Activated naive CD4-positive, alpha-beta T cell (primary cell): ENCODE data around the gene KCNV2.
"Not testable (repeated sequence)": the region's sequence is repeated elsewhere in the genome, so short reads cannot be mapped to it uniquely, and the experiment has no call there.

Experiments
- DNase-seq, 4 experiments: peaks; one replicate each; lab custom pipeline; 2025; lab: John Stamatoyannopoulos, UW

Gene KCNV2

DNA sequence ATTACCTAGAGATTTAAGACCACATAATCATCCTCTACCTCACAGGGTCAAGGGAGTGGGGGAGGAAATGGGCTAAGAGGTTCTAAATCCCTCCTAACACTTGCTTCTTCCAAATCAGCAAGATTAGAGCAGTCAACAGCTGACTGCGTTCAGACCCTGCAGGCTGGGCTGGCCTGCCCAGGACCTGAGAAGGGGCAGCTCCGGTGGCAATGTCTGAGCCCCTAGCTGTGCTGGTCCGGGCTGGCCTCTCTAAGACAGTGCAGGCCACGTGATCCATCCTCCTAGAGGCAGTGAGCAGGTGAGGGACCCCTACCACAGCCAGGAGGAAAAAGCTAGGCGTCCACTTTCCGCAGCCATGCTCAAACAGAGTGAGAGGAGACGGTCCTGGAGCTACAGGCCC lies at the start of gene KCNV2:
Gene KCNV2 (plus strand): TSS at position 126 of the 400 bp plus-strand sequence. CDS start 230 bp downstream, at position 356.
- no peak for DNase-seq

DNA sequence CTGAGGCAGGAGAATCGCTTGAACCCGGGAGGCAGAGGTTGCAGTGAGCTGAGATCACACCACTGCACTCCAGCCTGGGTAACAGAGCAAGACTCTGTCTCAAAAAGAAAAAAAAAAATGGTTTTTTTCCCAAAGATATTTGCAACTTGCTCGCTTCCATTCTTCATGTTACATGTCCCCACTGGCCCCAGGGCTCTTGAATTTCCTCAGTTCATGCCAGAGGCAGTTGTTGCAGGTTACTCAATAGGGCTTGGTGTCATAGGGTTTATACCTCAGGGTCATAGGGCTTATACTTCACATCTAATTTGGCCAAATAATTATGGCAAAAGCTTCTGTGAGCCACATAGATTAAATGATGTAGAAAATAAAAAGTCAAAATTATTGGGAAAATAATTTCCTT lies 44.1 kb upstream of the KCNV2 start:
- no peak for DNase-seq

DNA sequence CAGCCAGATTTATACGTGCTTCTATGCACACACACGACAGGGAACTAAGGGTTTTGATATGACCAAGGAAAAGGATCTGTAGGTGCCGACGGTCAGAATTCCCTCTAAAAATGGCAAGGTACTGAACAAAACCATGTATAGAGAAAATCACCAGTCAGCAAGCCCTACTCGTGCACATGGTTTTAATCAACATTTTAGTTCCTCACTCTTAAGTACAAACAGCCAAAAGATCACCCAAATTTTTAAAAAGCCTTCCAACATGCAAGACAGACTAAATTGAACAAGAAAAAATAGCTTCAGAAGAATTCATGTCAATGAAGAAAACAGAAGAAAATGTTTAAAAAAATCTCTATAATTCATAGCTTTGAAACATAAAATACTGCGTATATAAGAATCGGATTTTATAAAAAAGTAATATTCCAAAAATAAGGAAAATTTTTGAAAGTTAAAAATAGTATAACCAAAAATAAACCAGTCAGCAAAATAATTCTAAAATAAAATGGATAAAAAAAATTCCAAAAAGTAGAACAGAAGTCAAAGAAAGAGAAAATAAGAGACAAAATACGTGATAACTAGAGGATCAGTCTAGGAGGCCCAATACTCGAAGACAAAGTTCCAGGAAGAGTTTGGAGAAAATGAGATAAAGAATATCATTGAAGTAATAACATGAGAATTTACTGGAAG lies 43.0 kb upstream of the KCNV2 start:
- no peak for DNase-seq

DNA sequence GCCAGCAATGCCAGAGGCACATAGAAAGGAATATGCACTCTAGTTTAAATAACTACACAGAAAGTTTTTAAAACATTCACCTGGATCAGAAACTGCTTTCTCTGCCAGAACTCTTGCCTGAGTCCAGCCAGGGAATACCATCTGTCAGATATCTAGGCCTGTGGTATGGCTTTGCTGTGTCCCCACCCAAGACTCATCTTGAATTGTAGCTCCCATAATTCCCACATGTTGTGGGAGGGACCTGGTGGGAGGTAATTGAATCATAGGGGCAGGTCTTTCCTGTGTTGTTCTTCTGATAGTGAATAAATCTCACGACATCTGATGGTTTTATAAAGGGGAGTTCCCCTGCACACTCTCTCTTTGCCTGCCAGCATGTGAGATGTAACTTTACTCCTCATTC lies 41.5 kb upstream of the KCNV2 start:
- no peak for DNase-seq

DNA sequence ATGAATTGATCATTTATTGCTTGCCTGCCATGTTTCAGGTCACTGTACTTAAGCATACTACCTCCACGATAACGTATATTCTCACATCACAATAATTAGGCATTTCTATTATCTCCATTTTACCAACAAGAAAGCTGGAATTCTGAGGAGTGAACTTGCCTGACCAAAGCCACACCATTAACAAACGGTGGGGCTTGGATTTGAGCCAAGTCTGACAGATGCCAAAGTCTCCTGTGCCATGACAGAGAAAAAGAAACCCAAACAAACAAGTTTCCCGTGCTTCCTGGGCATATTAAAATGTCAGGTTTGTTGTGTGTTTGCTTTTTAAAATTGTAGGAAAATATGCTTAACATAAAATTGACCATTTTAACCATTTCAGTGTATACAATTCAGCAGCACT lies 40.8 kb upstream of the KCNV2 start:
- no peak for DNase-seq

DNA sequence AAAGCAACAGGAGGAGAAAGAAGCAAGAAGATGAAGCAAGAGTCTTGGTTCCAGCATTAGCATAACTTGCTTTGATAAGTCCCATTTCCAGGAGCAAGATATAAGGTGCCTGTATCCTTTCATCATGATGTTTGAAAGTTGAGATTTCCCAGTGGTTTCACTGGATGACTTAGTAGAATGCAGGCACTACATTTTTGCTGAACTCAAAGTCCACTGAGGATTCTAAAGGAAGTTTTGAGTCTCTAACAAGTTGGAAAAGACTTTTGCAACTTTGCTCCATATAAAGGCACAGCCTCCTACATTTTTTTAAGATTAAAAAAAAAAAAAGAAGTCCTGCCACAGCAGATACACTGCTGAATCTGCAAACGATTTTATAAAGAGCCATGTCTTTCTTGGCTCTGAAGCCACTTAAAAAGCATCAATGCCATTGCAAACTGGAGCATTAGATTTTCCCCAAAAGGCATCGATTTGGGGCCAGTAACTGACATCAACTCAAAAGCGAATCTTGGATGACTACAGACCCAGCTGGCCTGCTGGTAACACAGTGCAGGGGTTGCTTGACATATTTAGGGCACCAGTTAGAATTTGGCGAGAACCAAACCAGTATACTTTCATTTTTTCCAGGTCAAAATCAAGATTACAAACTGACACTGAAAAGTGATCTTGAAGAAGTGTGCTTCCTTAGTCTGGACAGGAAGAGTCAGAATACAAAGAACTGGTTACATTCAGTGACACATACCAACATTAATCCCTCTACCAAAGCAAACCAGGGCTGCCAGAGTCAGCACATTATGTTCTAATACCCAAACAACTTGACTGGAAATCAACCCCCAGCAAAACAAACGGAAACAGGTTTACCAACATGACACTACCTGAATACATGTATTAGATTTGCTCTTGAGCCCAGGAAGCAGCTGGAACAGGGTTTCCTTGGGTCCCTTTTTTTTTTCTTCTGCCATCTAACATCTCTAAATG lies 39.1 kb upstream of the KCNV2 start:
- no peak for DNase-seq

DNA sequence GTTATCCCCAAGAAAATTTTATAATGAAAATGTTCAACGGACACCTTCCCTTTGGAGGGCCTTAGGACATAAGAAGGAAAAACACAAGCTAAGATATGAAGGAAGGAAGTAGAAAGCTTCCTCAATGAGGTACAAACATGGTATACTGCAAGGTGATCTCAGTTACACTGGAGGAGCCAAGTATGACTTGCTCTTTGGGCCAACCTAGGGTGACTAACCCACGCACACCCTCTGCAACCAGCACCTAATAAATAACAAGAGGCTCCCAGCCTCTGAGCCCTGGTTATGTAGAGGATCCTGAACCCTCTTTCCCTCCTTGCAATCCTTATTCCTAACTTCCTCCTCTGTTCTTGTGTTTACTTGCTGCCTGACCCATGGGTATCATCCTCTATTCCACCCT lies 38.3 kb upstream of the KCNV2 start:
- DNase-seq = no peak

DNA sequence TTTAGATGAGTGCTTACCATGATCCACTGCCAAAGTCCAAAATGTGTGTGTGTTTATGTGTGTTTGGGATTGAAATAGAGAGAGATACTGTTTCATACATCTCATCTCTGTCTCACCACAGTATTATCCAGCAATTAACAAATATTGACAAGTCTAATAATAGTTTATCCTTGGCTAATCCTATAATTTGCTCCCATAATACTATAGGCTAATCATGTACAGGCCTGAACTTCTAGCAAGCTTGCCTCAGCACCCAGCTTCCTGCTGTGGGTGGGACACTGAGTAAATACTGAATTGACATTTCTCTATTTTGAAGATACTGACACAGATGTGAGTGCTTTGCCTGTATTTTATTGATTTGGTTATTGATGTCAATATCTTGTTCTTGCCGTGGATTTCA lies 35.3 kb upstream of the KCNV2 start:
- no peak for DNase-seq

DNA sequence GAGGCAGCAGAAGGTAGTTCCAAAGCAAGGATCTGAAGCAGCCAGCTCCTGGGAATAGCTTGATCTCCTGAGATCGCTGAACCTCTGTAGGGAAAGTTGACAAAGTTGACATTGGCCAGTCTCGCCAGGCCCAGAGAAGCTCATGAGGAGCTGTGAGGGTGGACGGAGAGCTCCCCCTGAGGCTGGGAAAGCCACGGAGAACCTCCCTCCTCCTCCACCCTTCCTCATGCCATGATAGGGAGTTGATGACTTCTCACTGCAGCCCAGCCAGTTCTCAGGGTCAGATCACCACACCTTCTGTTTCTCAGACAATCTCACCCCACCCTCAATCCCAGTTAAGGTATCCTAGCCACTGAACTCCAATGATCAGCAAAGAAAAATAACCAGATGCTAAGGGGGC lies 30.4 kb upstream of the KCNV2 start:
- DNase-seq = no peak

DNA sequence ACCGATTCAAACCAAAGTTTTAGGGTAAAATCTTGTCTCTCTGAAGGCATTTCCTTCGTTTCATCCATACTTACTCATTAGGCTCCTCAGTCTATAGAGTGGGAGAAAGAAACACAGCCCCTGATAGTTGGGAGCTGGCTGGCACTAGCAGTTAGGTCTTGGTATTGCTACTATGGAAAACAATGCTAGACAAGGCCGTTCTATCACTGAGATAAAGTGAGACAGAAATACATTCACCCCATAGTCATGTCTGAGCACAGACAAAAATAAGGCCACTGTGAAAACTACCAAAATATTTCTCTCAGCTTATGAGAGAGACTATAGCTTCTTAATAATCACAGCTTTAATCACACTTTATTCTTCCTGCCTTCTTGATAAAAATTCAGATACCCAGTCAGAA lies 28.7 kb upstream of the KCNV2 start:
- DNase-seq = no peak

DNA sequence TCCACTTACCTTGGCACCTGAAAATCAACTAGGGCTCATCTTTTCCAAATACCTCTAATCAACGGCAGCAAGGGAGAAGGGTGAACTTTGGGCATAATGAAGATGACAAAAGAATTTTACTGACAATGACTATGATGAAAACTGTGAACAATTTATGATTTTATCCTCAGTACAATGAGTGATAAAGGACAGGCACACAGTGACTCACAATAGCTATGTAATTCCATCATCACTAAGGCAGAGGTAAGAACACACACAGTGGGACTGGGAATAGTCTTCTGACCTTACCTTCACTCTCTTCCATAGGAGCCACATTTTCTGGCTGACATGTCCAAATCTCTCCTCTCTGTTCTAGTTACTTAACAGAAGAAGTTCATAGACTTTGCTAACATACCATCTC lies 26.1 kb upstream of the KCNV2 start:
- DNase-seq = no peak

DNA sequence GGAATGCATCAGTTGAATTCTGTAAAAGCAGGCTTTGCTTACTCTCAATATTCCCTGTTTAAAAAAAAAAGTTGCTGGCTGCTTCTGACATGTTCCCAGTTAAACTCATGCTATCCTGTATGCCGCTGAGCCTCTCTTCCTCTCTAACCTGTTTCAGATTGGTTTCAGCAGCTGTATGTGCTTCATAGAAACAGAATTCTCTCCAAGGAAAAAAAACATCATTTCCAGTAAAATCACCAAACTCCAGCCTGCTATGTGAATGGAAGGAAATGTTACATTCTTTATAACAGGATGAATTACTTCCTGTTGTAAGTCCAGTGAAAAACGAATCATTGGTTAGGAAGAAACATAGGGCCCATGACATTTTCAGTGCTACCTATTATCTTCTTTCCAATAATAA lies 25.7 kb upstream of the KCNV2 start:
- DNase-seq = no peak

DNA sequence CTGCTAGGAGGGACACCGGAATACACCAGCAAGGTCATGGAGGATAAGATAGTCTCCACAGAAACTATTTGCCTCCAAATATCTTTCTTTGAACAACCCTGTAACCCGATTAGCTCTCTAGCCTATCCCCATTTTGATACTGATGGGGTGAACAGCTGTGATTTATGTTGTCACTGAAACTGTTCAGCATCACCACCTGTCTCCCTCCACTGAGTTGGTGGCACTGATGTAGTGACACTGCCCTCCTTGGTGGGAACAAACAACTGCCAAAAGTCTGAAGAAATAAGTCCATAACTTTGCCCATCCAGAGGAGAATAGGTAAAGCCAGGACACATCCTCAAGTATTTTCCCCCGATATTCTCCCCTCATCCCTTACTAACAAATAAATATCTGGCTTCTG lies 24.3 kb upstream of the KCNV2 start:
- no peak for DNase-seq

DNA sequence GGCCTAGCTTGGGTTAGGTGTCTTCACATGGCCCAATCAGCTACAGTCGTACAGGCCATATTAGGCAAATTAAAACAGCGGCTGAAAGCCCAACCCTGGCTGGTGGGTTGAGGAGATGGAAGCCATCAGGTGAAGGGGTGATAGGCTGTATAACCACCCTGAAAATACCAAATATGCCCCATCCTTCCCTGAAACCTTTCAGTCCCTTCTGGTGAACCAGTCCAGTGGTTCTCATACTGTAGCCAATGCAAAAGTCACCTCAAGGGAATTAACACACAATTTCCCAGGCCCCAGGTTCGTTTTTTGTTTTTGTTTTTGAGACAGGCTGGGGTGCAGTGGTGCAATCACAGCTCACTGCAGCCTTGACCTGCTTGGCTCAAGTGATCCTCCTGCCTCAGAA lies 19.8 kb upstream of the KCNV2 start:
- DNase-seq = no peak

DNA sequence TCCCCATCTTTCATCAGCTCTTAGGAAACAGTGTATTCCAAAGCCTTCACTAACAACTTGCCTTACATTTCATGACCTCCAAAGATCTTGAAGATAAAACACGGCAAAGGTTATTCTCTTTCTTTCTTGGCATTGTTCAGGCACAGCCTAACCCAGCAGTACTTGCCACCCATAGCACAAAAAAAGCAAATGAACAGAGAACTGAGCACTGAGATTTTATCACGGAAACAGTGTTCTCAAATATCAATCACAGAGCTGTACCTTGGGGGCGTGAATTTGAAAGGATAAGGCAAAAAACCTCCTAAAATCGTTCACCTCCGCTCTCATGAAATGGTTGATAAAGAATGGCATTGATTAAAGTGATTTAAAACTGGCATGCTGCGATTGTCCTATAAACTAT lies 16.9 kb upstream of the KCNV2 start:
- DNase-seq = no peak

DNA sequence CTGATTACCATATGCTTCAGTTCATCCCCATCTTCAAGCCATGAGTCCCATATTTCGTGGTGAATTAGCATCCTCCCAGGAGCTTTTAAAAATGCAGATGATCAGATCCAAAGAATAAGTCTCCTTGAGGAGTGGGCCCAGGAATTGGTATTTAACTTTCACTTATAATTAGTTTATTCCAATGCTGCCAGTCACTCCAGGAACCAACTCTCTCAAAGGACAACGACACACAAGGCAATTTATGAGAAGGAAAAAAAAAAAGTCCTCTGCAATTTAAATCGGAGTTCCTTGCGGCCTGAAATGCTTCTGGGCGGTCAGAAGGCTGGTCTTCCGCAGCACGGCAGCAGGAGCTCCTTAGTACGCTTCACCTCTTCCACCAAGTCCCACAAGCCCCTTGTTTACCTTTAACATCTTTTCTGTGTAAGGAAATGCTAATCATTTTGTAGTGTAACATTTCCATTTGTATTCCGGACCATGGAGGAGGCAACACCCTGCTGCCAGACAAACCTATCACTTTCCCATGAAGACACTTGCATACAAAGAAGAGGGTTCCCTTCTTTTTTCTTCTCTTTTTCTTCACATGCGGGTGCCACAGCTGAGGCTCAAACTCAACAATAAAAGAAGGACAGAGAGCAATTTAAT lies 16.3 kb upstream of the KCNV2 start:
- no peak for DNase-seq

DNA sequence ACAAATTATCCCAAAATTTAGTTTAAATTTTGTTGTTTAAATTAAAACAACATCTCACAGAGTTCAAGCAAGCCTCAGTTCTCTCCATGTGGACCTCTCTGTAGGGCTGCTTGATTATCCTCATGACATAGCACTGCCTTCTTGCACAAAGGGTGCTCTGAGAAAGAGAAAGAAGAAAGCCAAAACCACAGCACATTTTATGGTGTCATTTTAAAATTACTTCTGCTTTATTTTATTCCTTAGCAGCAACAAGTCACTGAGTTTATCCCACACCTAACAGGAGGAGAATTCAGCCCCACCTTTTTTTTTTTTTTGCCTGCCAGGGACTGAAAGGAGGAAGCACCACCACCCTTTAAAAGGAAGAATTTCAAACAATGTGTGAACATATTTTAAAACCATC lies 12.8 kb upstream of the KCNV2 start:
- DNase-seq = no peak

DNA sequence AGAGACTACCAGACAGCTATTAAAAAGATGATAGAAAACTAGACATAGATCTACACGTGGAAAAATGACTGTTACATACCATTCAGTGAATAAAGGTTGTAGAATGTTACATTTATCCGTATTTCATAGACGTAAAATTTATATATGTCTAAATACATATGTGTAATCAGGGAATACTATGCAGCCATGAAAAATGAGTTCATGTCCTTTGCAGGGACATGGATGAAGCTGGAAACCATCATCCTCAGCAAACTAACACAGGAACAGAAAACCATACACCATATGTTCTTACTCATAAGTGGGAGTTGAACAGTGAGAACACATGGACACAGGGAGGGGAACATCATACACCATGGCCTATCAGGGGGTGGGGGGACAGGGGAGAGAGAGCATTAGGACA lies 10.1 kb upstream of the KCNV2 start:
- not testable (repeated sequence) for DNase-seq

DNA sequence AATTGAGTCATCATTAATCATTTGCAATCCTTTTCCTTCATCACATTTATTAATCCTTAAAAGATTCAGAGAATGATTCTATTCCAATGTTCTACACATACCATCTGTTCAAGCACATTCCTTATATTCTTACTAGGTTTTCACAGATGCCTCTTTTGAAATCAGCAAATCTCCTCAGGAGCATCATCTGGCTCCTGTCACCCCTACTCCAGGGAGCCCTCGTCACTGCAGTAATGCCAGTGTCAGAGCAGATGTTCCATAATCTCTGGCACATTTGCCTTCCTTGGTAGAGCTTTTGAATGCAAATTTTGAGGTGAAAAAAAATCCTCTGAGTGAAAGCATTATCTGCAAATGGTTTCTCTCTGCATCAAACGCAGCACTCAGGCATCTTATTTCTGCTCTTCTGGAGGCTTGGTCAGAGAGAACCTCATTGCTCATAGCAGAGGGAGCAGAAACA lies 7.6 kb upstream of the KCNV2 start:
- no peak for DNase-seq

DNA sequence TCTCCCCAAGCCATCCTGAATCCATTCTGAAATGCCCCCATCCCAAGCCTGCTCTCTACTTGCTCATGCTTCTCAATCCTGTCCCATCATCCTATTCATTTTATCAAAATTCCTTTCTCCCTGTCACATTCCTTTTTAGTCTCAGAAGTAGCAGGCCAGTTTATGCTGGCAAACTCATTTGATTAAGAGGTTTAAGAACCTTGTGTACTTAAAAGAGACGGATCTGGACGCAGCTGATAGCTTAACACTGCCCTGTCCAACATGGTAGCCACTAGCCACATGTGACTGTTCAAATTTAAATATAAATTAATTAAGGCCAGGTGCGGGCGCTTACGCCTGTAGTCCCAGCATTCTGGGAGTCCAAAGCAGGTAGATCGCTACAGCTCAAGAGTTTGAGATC lies 5.6 kb upstream of the KCNV2 start:
- DNase-seq = no peak

DNA sequence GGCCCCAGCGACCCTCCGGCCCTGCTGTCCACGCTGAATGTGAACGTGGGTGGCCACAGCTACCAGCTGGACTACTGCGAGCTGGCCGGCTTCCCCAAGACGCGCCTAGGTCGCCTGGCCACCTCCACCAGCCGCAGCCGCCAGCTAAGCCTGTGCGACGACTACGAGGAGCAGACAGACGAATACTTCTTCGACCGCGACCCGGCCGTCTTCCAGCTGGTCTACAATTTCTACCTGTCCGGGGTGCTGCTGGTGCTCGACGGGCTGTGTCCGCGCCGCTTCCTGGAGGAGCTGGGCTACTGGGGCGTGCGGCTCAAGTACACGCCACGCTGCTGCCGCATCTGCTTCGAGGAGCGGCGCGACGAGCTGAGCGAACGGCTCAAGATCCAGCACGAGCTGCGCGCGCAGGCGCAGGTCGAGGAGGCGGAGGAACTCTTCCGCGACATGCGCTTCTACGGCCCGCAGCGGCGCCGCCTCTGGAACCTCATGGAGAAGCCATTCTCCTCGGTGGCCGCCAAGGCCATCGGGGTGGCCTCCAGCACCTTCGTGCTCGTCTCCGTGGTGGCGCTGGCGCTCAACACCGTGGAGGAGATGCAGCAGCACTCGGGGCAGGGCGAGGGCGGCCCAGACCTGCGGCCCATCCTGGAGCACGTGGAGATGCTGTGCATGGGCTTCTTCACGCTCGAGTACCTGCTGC lies 839 bp downstream of the KCNV2 start:
- DNase-seq = no peak

DNA sequence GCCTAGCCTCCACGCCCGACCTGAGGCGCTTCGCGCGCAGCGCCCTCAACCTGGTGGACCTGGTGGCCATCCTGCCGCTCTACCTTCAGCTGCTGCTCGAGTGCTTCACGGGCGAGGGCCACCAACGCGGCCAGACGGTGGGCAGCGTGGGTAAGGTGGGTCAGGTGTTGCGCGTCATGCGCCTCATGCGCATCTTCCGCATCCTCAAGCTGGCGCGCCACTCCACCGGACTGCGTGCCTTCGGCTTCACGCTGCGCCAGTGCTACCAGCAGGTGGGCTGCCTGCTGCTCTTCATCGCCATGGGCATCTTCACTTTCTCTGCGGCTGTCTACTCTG lies 1.4 kb downstream of the KCNV2 start:
- no peak for DNase-seq
